Testis (tissue), 3 donors: ENCODE measurements around the gene RPL13A. TPM values are rescaled to one million over a fixed set of nuclear protein-coding genes. Genes with fewer than 3 reads are reported as not detected.
"Not testable (repeated sequence)": the region's sequence is repeated elsewhere in the genome, so short reads cannot be mapped to it uniquely, and the experiment has no call there.

ENCODE experiments used
- DNase-seq: peaks from one replicate; pipeline ENCODE4 v3.0.0-alpha.2; 2019
- H3K27ac ChIP-seq, 2 donors: fragments of 200-600 bp; sonication (generic); one replicate each; pipeline ENCODE4 v1.5.1; 2019
- H3K27me3 ChIP-seq: fragments of 200-600 bp; sonication (generic); one replicate; pipeline ENCODE4 v1.5.1; 2019
- H3K36me3 ChIP-seq: fragments of 200-600 bp; sonication (generic); one replicate; pipeline ENCODE4 v1.5.1; 2017; ENCODE audit warnings: low read depth; ENCODE audit errors: missing control alignments
- H3K4me1 ChIP-seq: fragments of 200-600 bp; sonication (generic); one replicate; pipeline ENCODE4 v1.5.1; 2019
- H3K4me3 ChIP-seq, 2 donors: fragments of 200-600 bp; sonication (generic); one replicate each; pipeline ENCODE4 v1.5.1; 2017 to 2019
- H3K9me3 ChIP-seq: fragments of 200-600 bp; sonication (generic); one replicate; pipeline ENCODE4 v1.5.1; 2017
- POLR2A ChIP-seq: fragments of 450-650 bp; IDR thresholded peaks from one replicate; pipeline ENCODE4 v1.6.1; 2017; ENCODE audit warnings: antibody characterized with exemption, mild to moderate bottlenecking, moderate library complexity
- WGBS, 2 donors: methylation state at CpG; one replicate each; pipeline ENCODE4 v1.1.5; 2018; 5-methylcytosine and 5-hydroxymethylcytosine counted together
- intact Hi-C: fragments of 100-400 bp; cut with DNase I; formaldehyde crosslinking; loops from one replicate; pipeline ENCODE4 v1.15.1; 2023; ENCODE audit warnings: low total_unique reads
- polyA plus RNA-seq: library from polyadenylated mRNA; stranded (reverse); fragments of 350-450 nt; fragmentation: Illumina TruSeq; extraction: RNeasy Lipid Tissue Mini Kit (QIAGEN cat#74804); gene quantifications from one replicate; pipeline ENCODE4 v1.2.3, GENCODE V29; 2014; ENCODE audit warnings: low read depth, low replicate concordance; ENCODE audit not compliant: insufficient read depth
- total RNA-seq, 2 donors: library from RNA; depleted of rRNA; stranded (reverse); fragments of >200 nt; gene quantifications; one replicate each; pipeline ENCODE4 v1.2.3, GENCODE V29; 2016
- TF ChIP-seq, protein P1 (sequence below), 3 experiments: fragments of 450-650 bp in 2 of 3; fragments of 200-600 bp in 1 of 3; sonication (generic) in 1 of 3; IDR thresholded peaks; one replicate each; pipeline ENCODE4 v1.5.1; 2016 to 2019; ENCODE audit warnings: antibody characterized with exemption in 3 of 3, mild to moderate bottlenecking in 2 of 3, moderate library complexity in 1 of 3

Gene RPL13A
- total and polyA plus RNA-seq, 3 donors from 2014 or later, result 1,063 to 1,721 (median 1,193) TPM

DNA sequence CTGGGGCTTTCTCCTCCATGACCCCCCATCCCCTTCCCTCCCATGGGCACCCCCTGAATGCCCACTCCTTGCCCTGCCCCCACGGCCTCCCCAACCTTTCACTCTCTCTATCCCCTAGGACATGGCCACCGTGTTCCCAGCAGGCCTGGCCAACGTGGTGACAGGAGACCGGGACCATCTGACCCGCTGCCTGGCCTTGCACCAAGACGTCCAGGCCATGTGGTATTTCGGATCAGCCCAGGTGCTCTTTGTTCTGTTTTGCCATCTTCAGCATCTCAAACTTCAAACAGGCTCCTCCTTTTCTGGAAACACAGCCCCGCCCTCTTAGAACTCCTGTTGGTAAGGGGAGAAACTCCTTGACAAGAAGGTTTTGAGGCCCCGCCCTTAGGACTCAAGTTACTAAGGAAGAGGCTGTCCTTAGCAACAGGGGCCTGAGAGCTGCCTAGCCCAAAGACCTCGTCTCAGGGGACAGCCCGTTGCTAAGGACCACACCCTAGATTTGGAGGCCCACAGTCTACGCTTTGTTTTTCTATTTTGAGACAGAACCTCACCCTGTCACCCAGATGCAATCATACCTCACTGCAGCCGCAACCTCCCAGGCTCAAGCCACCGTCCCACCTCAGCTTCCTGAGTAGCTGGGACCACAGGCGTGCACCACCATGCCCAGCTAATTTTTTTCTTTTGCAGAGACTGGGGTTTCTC lies 18.5 kb upstream of the RPL13A start:
- H3K4me3 ChIP-seq, result no peak overlapping the region
- H3K9me3 ChIP-seq, result no peaks in the 10 kb centered on the region
- intact Hi-C loops, result no loop called here
- DNase-seq, result peak; percentile 90
- peak overlapping the region; percentile 18 to 64 for H3K27ac ChIP-seq
- H3K4me1 ChIP-seq, result peaks cover 13% of the 10 kb centered on the region
- no peaks in the 10 kb centered on the region for H3K27me3 ChIP-seq
- 60 to 63% methylated on average over 14 to 15 of the region's 15 CpGs for WGBS, 2 donors
- H3K36me3 ChIP-seq, result no peaks in the 10 kb centered on the region
- TF ChIP-seq POLR2A, result no peak
- TF ChIP-seq, protein P1, sequence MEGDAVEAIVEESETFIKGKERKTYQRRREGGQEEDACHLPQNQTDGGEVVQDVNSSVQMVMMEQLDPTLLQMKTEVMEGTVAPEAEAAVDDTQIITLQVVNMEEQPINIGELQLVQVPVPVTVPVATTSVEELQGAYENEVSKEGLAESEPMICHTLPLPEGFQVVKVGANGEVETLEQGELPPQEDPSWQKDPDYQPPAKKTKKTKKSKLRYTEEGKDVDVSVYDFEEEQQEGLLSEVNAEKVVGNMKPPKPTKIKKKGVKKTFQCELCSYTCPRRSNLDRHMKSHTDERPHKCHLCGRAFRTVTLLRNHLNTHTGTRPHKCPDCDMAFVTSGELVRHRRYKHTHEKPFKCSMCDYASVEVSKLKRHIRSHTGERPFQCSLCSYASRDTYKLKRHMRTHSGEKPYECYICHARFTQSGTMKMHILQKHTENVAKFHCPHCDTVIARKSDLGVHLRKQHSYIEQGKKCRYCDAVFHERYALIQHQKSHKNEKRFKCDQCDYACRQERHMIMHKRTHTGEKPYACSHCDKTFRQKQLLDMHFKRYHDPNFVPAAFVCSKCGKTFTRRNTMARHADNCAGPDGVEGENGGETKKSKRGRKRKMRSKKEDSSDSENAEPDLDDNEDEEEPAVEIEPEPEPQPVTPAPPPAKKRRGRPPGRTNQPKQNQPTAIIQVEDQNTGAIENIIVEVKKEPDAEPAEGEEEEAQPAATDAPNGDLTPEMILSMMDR (IDR thresholded peaks at IDR 0.05), result no peak

DNA sequence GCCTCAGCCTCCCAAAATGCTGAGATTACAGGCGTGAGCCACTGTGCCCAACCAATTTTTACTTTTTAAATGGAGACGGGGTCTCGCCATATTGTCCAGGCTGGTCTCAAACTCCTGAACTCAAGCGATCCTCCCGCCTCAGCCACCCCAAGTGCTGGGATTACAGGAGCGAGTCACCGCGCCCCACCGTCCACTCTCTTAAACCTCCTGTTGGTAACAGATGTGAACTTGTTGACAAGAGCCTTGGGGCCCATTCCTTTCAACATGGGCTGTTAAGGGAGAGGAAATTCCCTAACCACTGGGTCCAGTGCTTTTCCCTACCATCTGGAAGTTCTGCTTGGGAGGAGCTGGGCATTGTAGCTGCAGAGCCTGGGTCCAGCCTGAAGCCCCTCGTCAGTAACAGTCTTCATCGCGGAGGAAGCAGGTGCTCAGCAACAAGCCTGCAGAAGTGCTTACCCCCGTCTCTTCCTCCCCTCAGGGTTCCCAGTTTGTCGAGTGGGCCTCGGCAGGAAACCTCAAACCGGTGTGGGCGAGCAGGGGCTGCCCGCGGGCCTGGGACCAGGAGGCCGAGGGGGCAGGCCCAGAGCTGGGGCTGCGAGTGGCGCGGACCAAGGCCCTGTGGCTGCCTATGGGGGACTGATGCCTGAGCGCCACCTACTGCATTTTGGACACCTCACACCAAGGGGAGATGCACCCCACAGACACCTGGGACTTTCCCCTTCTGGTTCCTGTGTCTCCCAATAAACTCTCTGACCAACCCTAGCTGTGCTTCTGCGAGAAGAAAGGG lies 17.4 kb upstream of the RPL13A start:
- 83 to 94% methylated on average over 13 to 25 of the region's 25 CpGs for WGBS, 2 donors
- Histone ChIP-seq H3K27me3 (no peaks in the 10 kb centered on the region), H3K4me3 (no peak overlapping the region), H3K36me3 (no peaks in the 10 kb centered on the region), H3K27ac (peak overlapping the region in 1 of 2 donors; percentile 64), H3K9me3 (no peaks in the 10 kb centered on the region), H3K4me1 (peaks cover 13% of the 10 kb centered on the region)
- TF ChIP-seq POLR2A, result no peak
- TF ChIP-seq, protein P1 (IDR thresholded peaks at IDR 0.05), result no peak
- intact Hi-C loops, result no loop called here
- no peak for DNase-seq

DNA sequence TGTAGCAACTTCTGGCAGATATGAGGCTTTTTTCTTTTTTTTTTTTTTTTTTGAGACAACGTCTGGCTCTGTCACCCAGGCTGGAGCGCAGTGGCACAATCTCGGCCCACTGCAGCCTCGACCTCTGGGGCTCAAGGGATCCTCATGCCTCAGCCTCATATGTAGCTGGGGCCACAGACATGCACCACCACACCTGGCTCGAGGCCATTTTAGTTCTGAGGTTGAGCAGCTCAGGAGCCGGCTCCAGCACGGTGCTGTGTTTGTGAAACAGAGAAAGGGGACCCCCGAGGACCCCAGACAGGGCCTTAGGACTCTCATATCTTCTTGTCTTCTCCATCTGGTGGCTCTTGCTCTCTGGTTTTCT lies 16.8 kb upstream of the RPL13A start:
- H3K4me3 ChIP-seq, result no peak overlapping the region
- no peaks in the 10 kb centered on the region for H3K36me3 ChIP-seq
- peaks cover 13% of the 10 kb centered on the region for H3K4me1 ChIP-seq
- H3K27ac ChIP-seq, result peak overlapping the region in 1 of 2 donors; percentile 54
- WGBS, 2 donors, result 70 to 89% methylated on average over 3 to 8 of the region's 8 CpGs
- intact Hi-C loops, result no loop called here
- no peak for DNase-seq
- no peaks in the 10 kb centered on the region for H3K27me3 ChIP-seq
- TF ChIP-seq, protein P1 (IDR thresholded peaks at IDR 0.05), result no peak
- TF ChIP-seq POLR2A, result no peak
- H3K9me3 ChIP-seq, result no peaks in the 10 kb centered on the region

DNA sequence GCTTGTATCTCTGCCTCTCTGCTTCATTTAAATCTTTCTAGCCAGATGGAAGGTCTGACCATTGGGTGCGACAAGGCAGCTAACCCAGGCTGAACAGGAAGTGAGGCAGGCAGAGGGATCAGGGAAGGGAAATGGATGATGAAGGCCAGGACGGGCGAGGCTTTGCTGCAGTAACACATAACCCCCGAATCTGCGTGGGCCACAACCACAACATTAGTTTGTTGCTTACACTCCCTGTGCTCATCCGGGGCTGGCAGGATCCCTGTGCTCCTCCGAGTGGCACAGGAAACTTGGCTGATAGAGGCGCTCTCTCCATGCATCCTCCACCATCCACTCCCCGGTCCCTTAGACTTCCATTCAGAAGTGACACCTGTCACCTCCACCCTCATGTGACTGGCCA lies 14.5 kb upstream of the RPL13A start:
- no peak overlapping the region for H3K27ac ChIP-seq
- peaks cover 13% of the 10 kb centered on the region for H3K4me1 ChIP-seq
- intact Hi-C loops, result no loop called here
- TF ChIP-seq POLR2A, result no peak
- TF ChIP-seq, protein P1 (IDR thresholded peaks at IDR 0.05), result no peak
- no peaks in the 10 kb centered on the region for H3K36me3 ChIP-seq
- 78 to 83% methylated on average over 7 to 9 of the region's 9 CpGs for WGBS, 2 donors
- H3K9me3 ChIP-seq, result no peaks in the 10 kb centered on the region
- no peaks in the 10 kb centered on the region for H3K27me3 ChIP-seq
- no peak overlapping the region for H3K4me3 ChIP-seq
- DNase-seq, result no peak

DNA sequence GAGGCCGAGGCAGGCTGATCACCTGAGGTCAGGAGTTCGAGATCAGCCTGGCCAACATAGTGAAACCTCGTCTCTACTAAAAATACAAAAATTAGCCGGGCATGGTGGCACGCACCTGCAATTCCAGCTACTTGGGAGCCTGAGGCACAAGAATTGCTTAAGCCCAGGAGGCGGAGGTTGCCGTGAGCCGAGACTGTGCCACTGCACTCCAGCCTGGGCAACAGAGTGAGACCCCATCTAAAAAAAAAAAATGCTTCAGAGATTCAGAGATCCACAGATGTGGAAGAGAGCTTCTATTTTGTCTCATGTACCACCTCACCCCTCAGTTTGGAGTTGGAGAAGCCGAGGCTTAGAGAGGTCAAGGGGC lies 13.9 kb upstream of the RPL13A start:
- WGBS, 2 donors, result 73 to 82% methylated on average over 9 of the region's 9 CpGs
- Histone ChIP-seq H3K4me1 (peaks cover 13% of the 10 kb centered on the region), H3K27ac (peak overlapping the region in 1 of 2 donors; percentile 83)
- H3K4me3 ChIP-seq, H3K36me3 ChIP-seq, H3K9me3 ChIP-seq, H3K27me3 ChIP-seq, DNase-seq, intact Hi-C loops: not testable (repeated sequence)
